SKM-1 treated with dmso at 0.1 percent for 144 hours (cell line): ENCODE results near the gene OOSP1.
"Not testable (repeated sequence)": the region's sequence is repeated elsewhere in the genome, so short reads cannot be mapped to it uniquely, and the experiment has no call there.

Experiments
- DNase-seq: peaks from one replicate; lab custom pipeline; 2025; ENCODE audit not compliant: unreplicated experiment; lab: John Stamatoyannopoulos, UW

Gene OOSP1

GRCh38 chr11:59960502-59961381 lies 22.5 kb downstream of the OOSP1 start:
- DNase-seq, result no peak

GRCh38 chr11:59962107-59962482 lies 23.9 kb downstream of the OOSP1 start:
- DNase-seq, result no peak

- no peak for DNase-seq
Observed at GRCh38 chr11:59963733-59964132, 25.5 kb downstream of the OOSP1 start, which contains the start of gene OOSP4A. Gene OOSP4A, plus strand, starts transcription at chr11:59964033. Its CDS starts 0 bp downstream, at chr11:59964033.

GRCh38 chr11:59965424-59965823 lies 27.2 kb downstream of the OOSP1 start:
- DNase-seq, result no peak

- DNase-seq, result no peak
Observed at GRCh38 chr11:59966201-59966600, 28.0 kb downstream of the OOSP1 start.

GRCh38 chr11:59967677-59968394 lies 29.6 kb downstream of the OOSP1 start:
- no peak for DNase-seq

GRCh38 chr11:59968395-59968783 lies 30.2 kb downstream of the OOSP1 start:
- no peak for DNase-seq

GRCh38 chr11:59973097-59973496 lies 34.9 kb downstream of the OOSP1 start:
- no peak for DNase-seq

- no peak for DNase-seq
Observed at GRCh38 chr11:59981106-59981770, 43.0 kb downstream of the OOSP1 start.

- DNase-seq, result not testable (repeated sequence)
Observed at GRCh38 chr11:59982037-59982436, 43.8 kb downstream of the OOSP1 start.

- no peak for DNase-seq
Observed at GRCh38 chr11:59983212-59983611, 45.0 kb downstream of the OOSP1 start.

- no peak for DNase-seq
Observed at GRCh38 chr11:59984368-59984767, 46.1 kb downstream of the OOSP1 start.

GRCh38 chr11:59990421-59990820 lies 52.2 kb downstream of the OOSP1 start:
- no peak for DNase-seq

- DNase-seq, result peak; percentile 4
Observed at GRCh38 chr11:59992425-59992824, 54.2 kb downstream of the OOSP1 start.

- no peak for DNase-seq
Observed at GRCh38 chr11:59997800-59998199, 59.6 kb downstream of the OOSP1 start.

GRCh38 chr11:59999691-60000090 lies 61.5 kb downstream of the OOSP1 start:
- no peak for DNase-seq

- no peak for DNase-seq
Observed at GRCh38 chr11:60003729-60004128, 65.5 kb downstream of the OOSP1 start.

- no peak for DNase-seq
Observed at GRCh38 chr11:60005360-60005759, 67.1 kb downstream of the OOSP1 start.
